Endothelial cell of umbilical vein (primary cell): Measurements from ENCODE around the gene SUMO2. TPM values are rescaled to one million over a fixed set of nuclear protein-coding genes. Genes with fewer than 3 reads are reported as not detected.

Experiments
- BruUV-seq: library from RNA; stranded (reverse); fragments of 400-500 nt; replicated peaks from 2 replicates; lab custom pipeline; 2021; lab: Mats Ljungman, UMichigan
- CTCF ChIA-PET: fragments of 300-600, 350-600 bp; sonication (Branson Sonifier 250); formaldehyde crosslinking; loops from one replicate; lab custom pipeline; 2021; ENCODE audit warnings: antibody characterized with exemption, inconsistent platforms; lab: Charles Lee
- POLR2A ChIA-PET: fragments of 300-600, 350-600 bp; sonication (Branson Sonifier 250); formaldehyde crosslinking; loops from one replicate; lab custom pipeline; 2021; ENCODE audit warnings: antibody characterized with exemption, inconsistent platforms; lab: Charles Lee
- DNase-seq: peaks from one replicate; pipeline ENCODE4 v3.0.0-alpha.2; 2011; ENCODE audit warnings: low read depth, low spot score
- FAIRE-seq: peaks from 2 replicates; lab custom pipeline; 2011; peaks lifted over from hg19 to GRCh38; lab: Jason Lieb, UNC
- H2AFZ ChIP-seq: 2 replicates; pipeline ENCODE4 v1.6.0; 2012; ENCODE audit warnings: low read depth, low read length, control low read depth, inconsistent platforms
- H3K27ac ChIP-seq: 2 replicates; pipeline ENCODE4 v1.5.1; 2011; ENCODE audit warnings: low read depth, mild to moderate bottlenecking, control low read depth, low read length, moderate library complexity; ENCODE audit not compliant: insufficient read depth
- H3K27me3 ChIP-seq, 2 experiments: 2 replicates each; pipeline versions ENCODE4 v1.6.0 to v1.6.1; 2011; ENCODE audit warnings: low read length in 2 of 2, mixed read lengths in 1 of 2; ENCODE audit not compliant: control insufficient read depth in 2 of 2, insufficient read depth in 2 of 2
- H3K36me3 ChIP-seq, 2 experiments: 2 replicates in 1 of 2; 3 replicates in 1 of 2; pipeline ENCODE4 v1.5.1; 2011; ENCODE audit warnings: low read length in 2 of 2, mild to moderate bottlenecking in 1 of 2, moderate library complexity in 1 of 2; ENCODE audit not compliant: control insufficient read depth in 2 of 2, insufficient read depth in 2 of 2; ENCODE audit errors: extremely low read depth in 1 of 2
- H3K4me1 ChIP-seq: 3 replicates; pipeline ENCODE4 v1.5.1; 2011; ENCODE audit warnings: mild to moderate bottlenecking, low read length; ENCODE audit not compliant: control insufficient read depth, insufficient read depth; ENCODE audit errors: extremely low read depth
- H3K4me2 ChIP-seq: 2 replicates; pipeline ENCODE4 v1.6.1; 2011; ENCODE audit warnings: low read length, control low read depth, mixed read lengths; ENCODE audit not compliant: insufficient read depth
- H3K4me3 ChIP-seq, 3 experiments: fragments of 200-600 bp in 1 of 3; sonication (generic), shearing (Covaris generic) in 1 of 3; replicated peaks in 1 of 3; 2 replicates each; pipeline ENCODE4 v1.5.1; 2011 to 2016; ENCODE audit warnings: control low read depth in 3 of 3, low read length in 3 of 3, mild to moderate bottlenecking in 2 of 3, inconsistent platforms in 1 of 3, low read depth in 1 of 3, moderate library complexity in 1 of 3; ENCODE audit not compliant: insufficient read depth in 1 of 3
- H3K79me2 ChIP-seq: 2 replicates; pipeline ENCODE4 v1.6.0; 2012; ENCODE audit warnings: low read length, inconsistent platforms; ENCODE audit not compliant: control insufficient read depth, insufficient read depth
- H3K9ac ChIP-seq: replicated peaks from 2 replicates; pipeline ENCODE3; 2011; ENCODE audit warnings: low read length, control low read depth; ENCODE audit not compliant: insufficient read depth; ENCODE audit errors: extremely low read depth
- H3K9me1 ChIP-seq: replicated peaks from 3 replicates; pipeline ENCODE4 v1.6.0; 2011; ENCODE audit warnings: mild to moderate bottlenecking, low read length; ENCODE audit not compliant: control insufficient read depth, insufficient read depth; ENCODE audit errors: extremely low read depth
- H3K9me3 ChIP-seq: replicated peaks from 2 replicates; pipeline ENCODE4 v1.5.1; 2012; ENCODE audit warnings: low read length, inconsistent platforms; ENCODE audit not compliant: control insufficient read depth, insufficient read depth
- H4K20me1 ChIP-seq: replicated peaks from 2 replicates; pipeline ENCODE3; 2011; ENCODE audit warnings: mild to moderate bottlenecking, low read length; ENCODE audit not compliant: control insufficient read depth, insufficient read depth; ENCODE audit errors: extremely low read depth
- CTCF ChIP-seq, 2 donors: IDR thresholded peaks; 1 replicate in 1 of 2; 2 replicates in 1 of 2; pipeline ENCODE4 v1.5.1; 2011; ENCODE audit warnings: low read length in 2 of 2, mild to moderate bottlenecking in 2 of 2, moderate library complexity in 2 of 2, control low read depth in 1 of 2, inconsistent platforms in 1 of 2, low read depth in 1 of 2; ENCODE audit not compliant: insufficient read depth in 1 of 2; ENCODE audit errors: extremely low read depth in 1 of 2
- EZH2 ChIP-seq: IDR thresholded peaks from 2 replicates; pipeline ENCODE4 v1.6.1; 2012; ENCODE audit warnings: borderline replicate concordance, low read depth, mild to moderate bottlenecking, moderate library complexity, low read length, inconsistent platforms; ENCODE audit not compliant: severe bottlenecking
- GATA2 ChIP-seq: IDR thresholded peaks from 2 replicates; pipeline ENCODE4 v1.7.0; 2011; ENCODE audit warnings: low read depth, mild to moderate bottlenecking, moderate library complexity, mixed read lengths, low read length; ENCODE audit not compliant: insufficient read length, insufficient read depth
- JUN ChIP-seq: IDR thresholded peaks from 2 replicates; pipeline ENCODE4 v1.6.1; 2011; ENCODE audit warnings: borderline replicate concordance, low read depth; ENCODE audit not compliant: insufficient read length, insufficient read depth
- MAX ChIP-seq: IDR thresholded peaks from 2 replicates; pipeline ENCODE4 v1.6.1; 2011; ENCODE audit not compliant: insufficient read depth, insufficient read length
- MYC ChIP-seq: IDR thresholded peaks from one replicate; pipeline ENCODE4 v1.6.1; 2011; ENCODE audit warnings: mild to moderate bottlenecking, low read depth, low read length
- POLR2AphosphoS5 ChIP-seq: IDR thresholded peaks from 2 replicates; pipeline ENCODE4 v1.6.1; 2012; ENCODE audit warnings: low read depth, mild to moderate bottlenecking, control low read depth, low read length, moderate library complexity; ENCODE audit not compliant: insufficient read depth
- dilution Hi-C: fragments of 300-500 bp; cut with MboI; formaldehyde crosslinking; loops from one replicate; pipeline ENCODE4 v1.15.0; 2019; ENCODE audit warnings: low sequenced_read_pairs; ENCODE audit not compliant: extremely low pct_ligation_motif_present
- intact Hi-C: fragments of 100-400 bp; cut with micrococcal nuclease; formaldehyde crosslinking; loops from one replicate; pipeline ENCODE4 v1.10.0; 2022
- polyA plus RNA-seq, 4 experiments: library from polyadenylated mRNA; depleted of rRNA in 3 of 4; stranded (reverse) in 3 of 4; unstranded in 1 of 4; fragments of >200 nt; gene quantifications; 2 replicates each; pipeline versions ENCODE4 v1.2.1 to v1.2.3, GENCODE V29; 2011 to 2012; ENCODE audit warnings: missing spikeins in 1 of 4
- total RNA-seq: library from RNA; stranded (reverse); gene quantifications from 2 replicates; pipeline ENCODE4 v1.2.3, GENCODE V29; 2021

Gene SUMO2
- total and polyA plus RNA-seq, 2 donors (not counting 3 experiments of a cell fraction or from before 2014, with no cell fraction given) = 75.6 to 437 TPM

DNA sequence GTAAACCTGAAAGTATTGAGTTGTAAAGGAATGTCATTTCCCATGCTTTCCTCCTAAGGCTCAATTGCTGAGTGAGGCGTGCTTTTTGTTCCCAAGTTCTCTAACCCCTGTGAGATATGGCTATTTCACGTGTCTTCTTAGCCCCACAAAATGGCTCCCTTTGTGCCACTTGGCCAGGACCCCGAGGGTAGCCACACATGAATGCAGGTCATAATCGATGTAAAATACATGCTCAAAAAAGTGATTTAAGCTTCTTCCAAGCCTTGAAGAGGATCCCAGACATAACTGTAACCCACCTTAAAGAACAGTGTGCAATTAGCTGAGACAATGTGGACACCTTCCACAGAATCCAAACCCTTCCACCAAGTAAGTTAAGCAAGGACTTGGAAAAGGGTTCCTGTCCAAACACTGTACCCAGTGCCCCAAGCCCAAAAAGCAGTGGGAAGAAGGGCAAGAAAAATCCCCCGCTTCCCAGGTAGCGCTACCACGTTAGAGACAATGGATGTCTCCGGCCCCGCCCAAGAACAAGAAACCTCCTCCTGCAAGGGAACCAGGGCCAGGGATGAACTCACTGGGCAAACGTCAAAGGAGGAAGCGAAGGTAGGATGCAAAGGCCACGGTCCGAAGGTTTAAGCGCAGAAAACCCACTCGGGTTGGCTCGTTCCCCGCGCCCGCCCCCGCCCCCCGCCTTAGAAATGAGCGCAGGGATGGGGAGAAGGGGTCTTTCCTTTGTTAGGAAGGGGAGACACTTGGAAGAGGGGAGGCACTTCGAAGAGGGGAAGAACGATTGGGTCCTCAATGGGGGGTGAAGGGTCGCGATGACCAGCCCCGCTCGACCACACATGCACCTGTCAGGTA lies 29.6 kb downstream of the SUMO2 start:
- peak overlapping the region; percentile 57 to 83 (median 62) for H3K4me3 ChIP-seq
- H3K9ac ChIP-seq = peak overlapping the region; percentile 75
- H3K27me3 ChIP-seq = no peaks in the 10 kb centered on the region
- POLR2A ChIA-PET = interaction anchor here (0.9 kb wide), 1 partner anchor 16 kb away, joined by 3 read pairs; no protein-coding TSS in a partner anchor
- H3K79me2 ChIP-seq = peaks cover 61% of the 10 kb centered on the region
- TF ChIP-seq POLR2AphosphoS5 (no peak), MYC (no peak), GATA2 (no peak), CTCF (IDR thresholded peaks at IDR 0.05; ENCODE audit: extremely low read depth in 1 of 2, insufficient read depth in 1 of 2, low read depth in 1 of 2, low read length in 2 of 2) (no peak), MAX (no peak), EZH2 (no peak), JUN (no peak)
- intact Hi-C loops = no loop called here
- CTCF ChIA-PET = interaction anchor here (1.1 kb wide), 1 partner anchor 19 kb away, joined by 3 read pairs; no protein-coding TSS in a partner anchor
- peaks cover 14% of the 10 kb centered on the region for H3K4me1 ChIP-seq
- peak; percentile 80 for FAIRE-seq
- DNase-seq = peak; percentile 49
- H3K36me3 ChIP-seq = peaks cover 3 to 5% of the 10 kb centered on the region in 2 experiments
- no peaks in the 10 kb centered on the region for H3K9me3 ChIP-seq
- peak overlapping the region; percentile 77 for H3K4me2 ChIP-seq
- H3K9me1 ChIP-seq = no peaks in the 10 kb centered on the region
- dilution Hi-C loops = no loop called here
- peak overlapping the region; percentile 60 for H3K27ac ChIP-seq
- no peaks in the 10 kb centered on the region for H4K20me1 ChIP-seq
- BruUV-seq = TSS peak; percentile 40
- H2AFZ ChIP-seq = no peak overlapping the region
